OCI-LY7 (cell line): ENCODE results near the gene SOX14.

Experiments used
- CTCF ChIP-seq: fragments of 200-600 bp; sonication (generic); conservative IDR thresholded peaks from 2 replicates; pipeline ENCODE4 v1.5.1; 2014; ENCODE audit warnings: mild to moderate bottlenecking, antibody characterized with exemption, low read length, moderate library complexity, mixed read lengths
- EZH2phosphoT487 ChIP-seq: fragments of 200-600 bp; sonication (generic); IDR thresholded peaks from 2 replicates; pipeline ENCODE4 v1.6.1; 2018; ENCODE audit warnings: low read depth, borderline replicate concordance, mild to moderate bottlenecking, mixed run types, antibody characterized with exemption, low read length, moderate library complexity, mixed read lengths

GRCh38 chr3:137766041-137766875 is 2.1 kb downstream of the SOX14 start:
- TF ChIP-seq CTCF, result no peak
- no peak for TF ChIP-seq EZH2phosphoT487
